CD4-positive, alpha-beta T cell treated with Interleukin-17A for 4 hours (primary cell): Measurements from ENCODE around the gene EXTL1.

Source experiments
- DNase-seq: peaks from one replicate; pipeline ENCODE4 v3.0.0-alpha.2; 2020; ENCODE audit warnings: mixed read lengths

The EXTL1 gene

GRCh38 chr1:25997828-25998761 lies 23.5 kb upstream of the EXTL1 start, which contains the start of gene PAFAH2:
TSS of gene PAFAH2 (minus strand) at chr1:25998063. CDS start at chr1:25990816, 7,247 bp downstream.
- peak; percentile 96 for DNase-seq

GRCh38 chr1:25999041-25999800 lies 22.4 kb upstream of the EXTL1 start:
- no peak for DNase-seq

GRCh38 chr1:26003262-26003661 lies 18.3 kb upstream of the EXTL1 start:
- no peak for DNase-seq

DNA sequence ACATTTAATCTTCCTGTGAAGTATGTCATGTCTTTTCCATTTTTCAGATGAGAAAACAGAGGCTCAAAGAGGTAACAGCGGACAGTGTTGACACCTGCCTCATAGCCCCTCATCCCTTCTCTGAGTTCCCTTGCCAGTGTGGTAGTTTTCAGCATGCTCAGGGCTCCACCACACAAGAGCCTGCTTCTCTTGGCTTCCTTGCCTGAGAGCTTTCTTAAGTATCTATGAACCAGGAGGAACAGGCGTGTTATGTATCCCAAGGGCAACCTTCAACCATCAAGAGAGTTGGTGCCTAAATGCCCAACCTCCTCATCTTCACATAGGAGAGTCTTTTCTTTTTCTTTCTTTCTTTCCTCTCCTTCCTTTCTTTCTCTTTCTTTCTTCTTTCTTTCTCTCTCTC lies 17.8 kb upstream of the EXTL1 start:
- DNase-seq, result no peak

- DNase-seq, result no peak
Observed at GRCh38 chr1:26005434-26006105, 16.0 kb upstream of the EXTL1 start.

DNA sequence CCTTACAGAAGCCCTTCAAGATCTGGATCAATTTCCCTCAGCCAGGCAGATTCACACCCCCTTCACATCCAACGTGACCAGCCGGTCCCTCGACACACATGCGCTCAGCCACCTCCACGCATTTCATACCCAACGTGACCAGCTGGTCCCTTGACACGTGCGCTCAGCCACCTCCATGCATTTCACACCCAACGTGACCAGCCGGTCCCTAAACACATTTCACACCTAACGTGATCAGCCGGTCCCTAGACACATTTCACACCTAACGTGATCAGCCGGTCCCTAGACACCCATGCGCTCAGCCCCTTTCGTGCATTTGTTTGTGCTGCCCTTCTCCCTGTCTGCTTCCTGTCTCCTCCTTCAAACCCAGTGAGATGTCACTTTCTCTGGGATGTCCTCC lies 14.9 kb upstream of the EXTL1 start:
- no peak for DNase-seq

DNA sequence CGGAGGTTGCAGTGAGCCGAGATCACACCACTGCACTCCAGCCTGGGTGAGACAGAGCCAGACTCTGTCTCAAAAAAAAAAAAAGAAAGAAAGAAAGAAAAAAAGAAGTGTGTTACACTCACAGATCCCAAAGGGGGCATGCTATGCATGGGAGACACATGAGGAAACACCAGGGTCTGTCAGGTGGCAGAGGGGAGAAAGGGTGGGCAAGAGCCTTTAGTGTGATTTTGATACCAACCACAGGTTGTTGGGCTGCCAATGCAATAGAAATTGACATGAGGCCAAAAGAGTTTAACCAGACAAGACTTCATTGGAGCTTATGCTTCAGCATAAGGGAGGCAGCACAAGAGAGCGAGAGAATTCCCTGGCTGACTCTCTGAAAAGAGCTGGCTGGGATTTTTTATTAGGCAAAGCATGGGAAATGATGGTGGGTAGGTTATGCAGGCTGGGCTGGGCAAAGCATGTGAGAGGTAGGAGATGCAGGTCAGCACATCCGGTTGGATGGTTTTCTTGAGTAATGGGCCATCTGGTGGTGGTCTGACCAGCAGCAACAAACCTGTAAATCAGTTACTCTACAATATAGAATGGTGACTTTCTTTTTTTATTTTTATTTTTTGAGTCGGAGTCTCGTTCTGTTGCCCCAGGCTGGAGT lies 11.7 kb upstream of the EXTL1 start:
- DNase-seq, result no peak

GRCh38 chr1:26010825-26011224 lies 10.8 kb upstream of the EXTL1 start:
- no peak for DNase-seq

- DNase-seq, result no peak
Observed at GRCh38 chr1:26012864-26013263, 8.7 kb upstream of the EXTL1 start.

GRCh38 chr1:26014179-26014578 lies 7.4 kb upstream of the EXTL1 start:
- DNase-seq, result no peak

- no peak for DNase-seq
Observed at GRCh38 chr1:26015358-26015757, 6.2 kb upstream of the EXTL1 start.

DNA sequence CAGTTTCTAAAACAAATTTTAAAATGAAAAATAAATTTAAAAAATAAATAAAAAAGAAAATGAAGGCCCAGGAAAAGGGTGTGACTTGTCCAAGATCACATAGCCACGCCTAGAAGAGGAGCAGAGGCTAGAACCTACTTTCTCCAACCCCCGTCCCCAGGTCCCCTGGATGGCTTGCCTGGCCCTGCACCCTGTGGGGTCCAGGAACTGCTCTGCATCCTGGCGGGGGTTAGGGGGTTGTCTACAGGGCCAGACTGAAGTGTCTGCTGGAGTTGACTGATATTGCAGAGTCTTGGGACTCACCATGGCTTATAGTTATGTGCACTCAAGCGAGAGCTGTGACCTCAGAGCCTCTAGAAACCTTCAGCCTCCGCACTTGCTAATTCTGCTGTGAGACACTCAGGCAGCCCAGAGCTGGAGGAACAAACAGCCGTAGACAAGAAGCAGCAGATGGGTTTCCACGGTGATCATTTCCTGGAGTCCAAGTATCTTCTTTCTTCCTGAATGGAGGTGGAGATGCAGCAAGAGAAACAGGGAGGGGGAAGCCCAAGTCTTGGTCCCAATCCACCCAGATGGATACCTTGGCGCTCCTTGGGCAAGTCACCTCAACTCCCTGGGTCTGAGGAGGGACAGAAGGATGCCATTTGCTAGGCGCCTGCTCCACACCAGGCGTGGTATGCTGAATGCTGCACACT lies 5.2 kb upstream of the EXTL1 start:
- DNase-seq, result no peak

- DNase-seq, result peak; percentile 23
Observed at GRCh38 chr1:26016953-26017545, 4.5 kb upstream of the EXTL1 start.

GRCh38 chr1:26017606-26018005 lies 4.0 kb upstream of the EXTL1 start:
- DNase-seq, result no peak

- no peak for DNase-seq
Observed at GRCh38 chr1:26019641-26020315, 1.8 kb upstream of the EXTL1 start.

GRCh38 chr1:26020330-26020768 lies 1.2 kb upstream of the EXTL1 start:
- DNase-seq, result no peak

- no peak for DNase-seq
Observed at GRCh38 chr1:26020941-26021646, 481 bp upstream of the EXTL1 start.

GRCh38 chr1:26022404-26022779 lies 817 bp downstream of the EXTL1 start:
- DNase-seq, result no peak

DNA sequence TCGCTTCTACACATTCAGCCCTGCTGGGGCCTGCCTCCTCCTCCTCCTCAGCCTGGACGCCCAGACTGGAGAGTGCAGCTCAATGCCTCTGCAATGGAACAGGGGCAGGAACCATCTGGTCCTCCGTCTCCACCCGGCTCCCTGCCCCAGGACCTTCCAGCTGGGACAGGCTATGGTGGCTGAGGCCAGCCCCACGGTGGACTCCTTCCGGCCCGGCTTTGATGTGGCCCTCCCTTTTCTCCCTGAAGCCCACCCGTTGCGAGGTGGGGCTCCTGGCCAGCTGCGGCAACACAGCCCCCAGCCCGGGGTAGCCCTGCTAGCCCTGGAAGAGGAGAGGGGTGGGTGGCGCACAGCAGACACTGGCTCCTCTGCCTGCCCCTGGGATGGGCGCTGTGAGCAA lies 1.4 kb downstream of the EXTL1 start:
- DNase-seq, result no peak

- DNase-seq, result no peak
Observed at GRCh38 chr1:26023826-26024225, 2.3 kb downstream of the EXTL1 start.
